Stimulated activated CD4-positive, alpha-beta T cell treated with anti-CD3 and anti-CD28 coated beads, Interleukin-15, amount 100 ng/mL, for 1 hour (primary cell): ENCODE data around the gene ABCC3.

ENCODE experiments used
- DNase-seq, 2 donors: peaks; one replicate each; pipeline ENCODE4 v3.0.0-alpha.2; 2020; ENCODE audit warnings: low read depth in 1 of 2, low spot score in 1 of 2

Gene ABCC3

GRCh38 chr17:50641357-50641756 is 6.7 kb downstream of the ABCC3 start:
- DNase-seq, result no peak

GRCh38 chr17:50642071-50642721 is 7.5 kb downstream of the ABCC3 start:
- no peak for DNase-seq

- no peak for DNase-seq
Observed at GRCh38 chr17:50642722-50643656, 8.3 kb downstream of the ABCC3 start.

GRCh38 chr17:50645748-50646682 is 11.3 kb downstream of the ABCC3 start:
- no peak for DNase-seq

GRCh38 chr17:50647187-50647586 is 12.5 kb downstream of the ABCC3 start:
- no peak for DNase-seq

- no peak for DNase-seq
Observed at GRCh38 chr17:50649042-50649908, 14.6 kb downstream of the ABCC3 start.

GRCh38 chr17:50651661-50652060 is 17.0 kb downstream of the ABCC3 start:
- DNase-seq, result no peak

- no peak for DNase-seq
Observed at GRCh38 chr17:50653738-50654137, 19.1 kb downstream of the ABCC3 start.

- no peak for DNase-seq
Observed at GRCh38 chr17:50656509-50656908, 21.8 kb downstream of the ABCC3 start.

- DNase-seq, result no peak
Observed at GRCh38 chr17:50657054-50657453, 22.4 kb downstream of the ABCC3 start.

- DNase-seq, result no peak
Observed at GRCh38 chr17:50657627-50658026, 22.9 kb downstream of the ABCC3 start.

- DNase-seq, result no peak
Observed at GRCh38 chr17:50658616-50659015, 23.9 kb downstream of the ABCC3 start.

GRCh38 chr17:50659179-50659578 is 24.5 kb downstream of the ABCC3 start:
- no peak for DNase-seq

GRCh38 chr17:50660042-50660886 is 25.6 kb downstream of the ABCC3 start:
- DNase-seq, result no peak

- no peak for DNase-seq
Observed at GRCh38 chr17:50660887-50661345, 26.2 kb downstream of the ABCC3 start.

GRCh38 chr17:50661348-50661747 is 26.7 kb downstream of the ABCC3 start:
- no peak for DNase-seq

- no peak for DNase-seq
Observed at GRCh38 chr17:50661795-50662391, 27.2 kb downstream of the ABCC3 start.

- DNase-seq, result no peak
Observed at GRCh38 chr17:50662632-50663225, 28.0 kb downstream of the ABCC3 start.
